Measurements from ENCODE around the gene CLDN5.

GRCh38 chr22:19520007-19520406, 4.2 kb downstream of the CLDN5 start:
- TF ChIP-seq ZNF529 (tag by site-specific recombination; IDR thresholded peaks at IDR 0.05; ENCODE audit: insufficient replicate concordance), result no peak
- TF ChIP-seq ZBTB1 (tag by site-specific recombination; IDR thresholded peaks at IDR 0.05), result no peak
- TF ChIP-seq ZSCAN18 (tag by site-specific recombination; IDR thresholded peaks at IDR 0.05), result no peak
- no peak for TF ChIP-seq HOXC10 (CRISPR knock-in tag; IDR thresholded peaks at IDR 0.05)
- no peak for TF ChIP-seq ZNF302 (tag by site-specific recombination; IDR thresholded peaks at IDR 0.05; ENCODE audit: low read depth)
- TF ChIP-seq CTCF (tag by site-specific recombination; IDR thresholded peaks at IDR 0.05), result no peak
- TF ChIP-seq YY1 (tag by site-specific recombination; IDR thresholded peaks at IDR 0.05), result no peak
- no peak for TF ChIP-seq RBAK (tag by site-specific recombination; IDR thresholded peaks at IDR 0.05)
- no peak for TF ChIP-seq PRDM2 (tag by site-specific recombination; IDR thresholded peaks at IDR 0.05; ENCODE audit: borderline replicate concordance)
- no peak for TF ChIP-seq ZNF146 (tag by site-specific recombination; IDR thresholded peaks at IDR 0.05)
